GM23338 (cell line): Measurements from ENCODE around the gene TMEM117.

Experiments
- CREB1 ChIP-seq: fragments of 250-450 bp; sonication (Bioruptor Pico); IDR thresholded peaks from 2 replicates; pipeline ENCODE4 v1.5.0; 2020; ENCODE audit warnings: low read depth, mild to moderate bottlenecking, moderate library complexity
- CTCF ChIP-seq, 2 experiments: fragments of 200-600 bp in 1 of 2; sonication (generic) in 1 of 2; conservative IDR thresholded peaks; 2 replicates each; pipeline versions ENCODE4 v1.5.1 to v1.6.1; 2016 to 2017; ENCODE audit warnings: antibody characterized with exemption in 2 of 2, low read depth in 2 of 2, mild to moderate bottlenecking in 2 of 2, moderate library complexity in 1 of 2
- ETS1 ChIP-seq: IDR thresholded peaks from 2 replicates; pipeline ENCODE4 v1.6.1; 2016; ENCODE audit warnings: antibody characterized with exemption
- EZH2 ChIP-seq: fragments of 200-600 bp; sonication (generic); IDR thresholded peaks from one replicate; pipeline ENCODE4 v1.8.0; 2017; ENCODE audit warnings: antibody characterized with exemption, mild to moderate bottlenecking, low read depth; ENCODE audit not compliant: unreplicated experiment
- EZH2phosphoT487 ChIP-seq: fragments of 200-600 bp; sonication (generic); IDR thresholded peaks from one replicate; pipeline ENCODE4 v1.8.1; 2018; ENCODE audit warnings: antibody characterized with exemption; ENCODE audit not compliant: unreplicated experiment
- JUNB ChIP-seq: IDR thresholded peaks from one replicate; pipeline ENCODE4 v1.6.1; 2016; ENCODE audit warnings: antibody characterized with exemption; ENCODE audit not compliant: unreplicated experiment
- POLR2AphosphoS5 ChIP-seq: IDR thresholded peaks from 2 replicates; pipeline ENCODE4 v1.6.1; 2016; ENCODE audit warnings: antibody characterized with exemption, low read depth
- REST ChIP-seq: IDR thresholded peaks from one replicate; pipeline ENCODE4 v1.6.1; 2018; ENCODE audit warnings: antibody characterized with exemption; ENCODE audit not compliant: unreplicated experiment
- STAT1 ChIP-seq: IDR thresholded peaks from one replicate; pipeline ENCODE4 v1.6.1; 2016; ENCODE audit warnings: antibody characterized with exemption; ENCODE audit not compliant: unreplicated experiment

GRCh38 chr12:43937947-43938346, 102.1 kb downstream of the TMEM117 start:
- TF ChIP-seq STAT1: no peak
- TF ChIP-seq CTCF (conservative IDR thresholded peaks at IDR 0.05; ENCODE audit: low read depth in 2 of 2): peak; percentile 29 to 58; a peak in 3 of 4 replicates
- TF ChIP-seq EZH2phosphoT487: no peak
- TF ChIP-seq CREB1 (CRISPR knock-in tag): no peak
- no peak for TF ChIP-seq JUNB
- TF ChIP-seq POLR2AphosphoS5: no peak
- no peak for TF ChIP-seq EZH2
- TF ChIP-seq ETS1: no peak
- no peak for TF ChIP-seq REST
